H1 (cell line): ENCODE results near the gene ADAMTS17. TPM values are rescaled to one million over a fixed set of nuclear protein-coding genes. Genes with fewer than 3 reads are reported as not detected.

Experiments
- CTCF ChIA-PET: fragments of 300-600 bp; sonication (Branson Sonifier 250); formaldehyde crosslinking; loops from one replicate; lab custom pipeline; 2021; ENCODE audit not compliant: partially characterized antibody; lab: Charles Lee
- POLR2A ChIA-PET: fragments of 300-600 bp; sonication (Branson Sonifier 250); formaldehyde crosslinking; loops from one replicate; lab custom pipeline; 2021; ENCODE audit warnings: inconsistent platforms; ENCODE audit not compliant: partially characterized antibody; lab: Charles Lee
- DNase-seq, 2 experiments: peaks; one replicate each; pipeline versions ENCODE4 v3.0.0 to v3.0.0-alpha.2; 2010 to 2022; ENCODE audit warnings: low spot score in 2 of 2, low read depth in 1 of 2, mixed read lengths in 1 of 2
- FAIRE-seq: peaks from 2 replicates; lab custom pipeline; 2011; peaks lifted over from hg19 to GRCh38; lab: Jason Lieb, UNC
- H2AFZ ChIP-seq: 2 replicates; pipeline ENCODE4 v1.8.1; 2012; ENCODE audit warnings: low read length, inconsistent platforms
- H2AK5ac ChIP-seq: 2 replicates; pipeline ENCODE4 v1.6.1; 2013; ENCODE audit warnings: low read depth, low read length
- H2BK120ac ChIP-seq: replicated peaks from 2 replicates; pipeline ENCODE3; 2013; ENCODE audit warnings: low read depth, low read length, inconsistent platforms
- H2BK12ac ChIP-seq: 2 replicates; pipeline ENCODE4 v1.6.1; 2013; ENCODE audit warnings: low read depth, low read length
- H2BK15ac ChIP-seq: 2 replicates; pipeline ENCODE4 v1.6.1; 2013; ENCODE audit warnings: low read length
- H2BK20ac ChIP-seq: 2 replicates; pipeline ENCODE4 v1.6.1; 2013; ENCODE audit warnings: low read length
- H2BK5ac ChIP-seq: 2 replicates; pipeline ENCODE4 v1.6.1; 2013; ENCODE audit warnings: low read depth, low read length
- H3K14ac ChIP-seq: 2 replicates; pipeline ENCODE4 v1.6.1; 2013; ENCODE audit warnings: inconsistent platforms; ENCODE audit not compliant: insufficient read length
- H3K18ac ChIP-seq: 2 replicates; pipeline ENCODE4 v1.6.1; 2013; ENCODE audit warnings: low read length; ENCODE audit errors: extremely low read depth
- H3K23ac ChIP-seq: 2 replicates; pipeline ENCODE4 v1.6.1; 2013; ENCODE audit warnings: inconsistent platforms; ENCODE audit not compliant: insufficient read length
- H3K23me2 ChIP-seq: 2 replicates; pipeline ENCODE4 v1.6.1; 2013; ENCODE audit warnings: low read depth, low read length
- H3K27ac ChIP-seq: 2 replicates; pipeline ENCODE4 v1.6.1; 2011; ENCODE audit warnings: low read depth, low read length, inconsistent platforms
- H3K27me3 ChIP-seq, 4 experiments: replicated peaks in 1 of 4; 1 replicate in 1 of 4; 2 replicates in 3 of 4; pipeline versions ENCODE4 v1.6.1 to v1.8.1; 2011 to 2013; ENCODE audit warnings: low read length in 3 of 4, mild to moderate bottlenecking in 3 of 4, inconsistent platforms in 2 of 4, mixed read lengths in 2 of 4, moderate library complexity in 1 of 4; ENCODE audit not compliant: control insufficient read depth in 3 of 4, insufficient read depth in 3 of 4; ENCODE audit errors: extremely low read depth in 1 of 4
- H3K36me3 ChIP-seq, 4 experiments: 2 replicates each; pipeline versions ENCODE4 v1.6.1 to v1.8.1; 2011 to 2013; ENCODE audit warnings: mild to moderate bottlenecking in 4 of 4, low read length in 3 of 4, moderate library complexity in 2 of 4, control low read depth in 1 of 4, inconsistent platforms in 1 of 4; ENCODE audit not compliant: insufficient read depth in 4 of 4, control insufficient read depth in 2 of 4
- H3K4ac ChIP-seq: replicated peaks from 2 replicates; pipeline ENCODE3; 2013; ENCODE audit warnings: low read length, low read depth, mixed read lengths, inconsistent platforms; ENCODE audit not compliant: insufficient read length
- H3K4me1 ChIP-seq, 4 experiments: replicated peaks in 1 of 4; 1 replicate in 1 of 4; 2 replicates in 3 of 4; pipeline versions ENCODE4 v1.6.1 to v1.8.1; 2011 to 2013; ENCODE audit warnings: low read length in 3 of 4, inconsistent platforms in 2 of 4, mixed read lengths in 1 of 4; ENCODE audit not compliant: insufficient read depth in 4 of 4, control insufficient read depth in 3 of 4
- H3K4me2 ChIP-seq, 2 experiments: 2 replicates each; pipeline versions ENCODE4 v1.6.1 to v1.8.1; 2011 to 2013; ENCODE audit warnings: low read depth in 2 of 2, low read length in 2 of 2, control low read depth in 1 of 2, inconsistent platforms in 1 of 2, mild to moderate bottlenecking in 1 of 2; ENCODE audit not compliant: insufficient read depth in 1 of 2
- H3K4me3 ChIP-seq, 4 experiments: fragments of 200-600, 300-600 bp in 1 of 4; sonication (generic), shearing (Covaris generic), sonication (Bioruptor Twin) in 1 of 4; 2 replicates each; pipeline versions ENCODE4 v1.5.1 to v1.8.1; 2011 to 2016; ENCODE audit warnings: low read length in 4 of 4, low read depth in 3 of 4, control low read depth in 2 of 4, inconsistent platforms in 2 of 4, mild to moderate bottlenecking in 2 of 4, mixed read lengths in 1 of 4, moderate library complexity in 1 of 4; ENCODE audit not compliant: insufficient read depth in 2 of 4; ENCODE audit errors: extremely low read depth in 1 of 4
- H3K56ac ChIP-seq: replicated peaks from 2 replicates; pipeline ENCODE3; 2013; ENCODE audit warnings: low read depth, mild to moderate bottlenecking, mixed read lengths, low read length, inconsistent platforms; ENCODE audit not compliant: insufficient read length
- H3K79me1 ChIP-seq: 2 replicates; pipeline ENCODE4 v1.6.1; 2013; ENCODE audit warnings: low read depth, low read length, control low read depth
- H3K79me2 ChIP-seq, 2 experiments: 2 replicates each; pipeline versions ENCODE4 v1.6.1 to v1.8.1; 2012 to 2013; ENCODE audit warnings: low read length in 2 of 2, mild to moderate bottlenecking in 2 of 2, inconsistent platforms in 1 of 2; ENCODE audit not compliant: insufficient read depth in 2 of 2, control insufficient read depth in 1 of 2
- H3K9ac ChIP-seq, 4 experiments: replicated peaks in 1 of 4; 1 replicate in 1 of 4; 2 replicates in 3 of 4; pipeline versions ENCODE4 v1.6.1 to v1.8.1; 2011 to 2013; ENCODE audit warnings: low read depth in 3 of 4, low read length in 3 of 4, control low read depth in 2 of 4, mild to moderate bottlenecking in 2 of 4, moderate library complexity in 2 of 4, inconsistent platforms in 1 of 4; ENCODE audit errors: extremely low read depth in 1 of 4
- H3K9me3 ChIP-seq, 2 experiments: 2 replicates each; pipeline versions ENCODE4 v1.6.1 to v1.8.1; 2012 to 2013; ENCODE audit warnings: mild to moderate bottlenecking in 2 of 2, moderate library complexity in 2 of 2, control low read depth in 1 of 2, inconsistent platforms in 1 of 2, low read depth in 1 of 2, low read length in 1 of 2, mixed read lengths in 1 of 2; ENCODE audit not compliant: insufficient read depth in 2 of 2
- H4K20me1 ChIP-seq, 2 experiments: replicated peaks in 1 of 2; 2 replicates each; pipeline versions ENCODE3 to v1.8.1; 2011 to 2013; ENCODE audit warnings: inconsistent platforms in 2 of 2, low read length in 2 of 2, mild to moderate bottlenecking in 1 of 2; ENCODE audit not compliant: insufficient read depth in 2 of 2, control insufficient read depth in 1 of 2
- H4K5ac ChIP-seq: 2 replicates; pipeline ENCODE4 v1.6.1; 2013; ENCODE audit warnings: low read length, low read depth, mixed read lengths, inconsistent platforms; ENCODE audit not compliant: insufficient read length
- H4K8ac ChIP-seq: 2 replicates; pipeline ENCODE4 v1.8.0; 2013; ENCODE audit warnings: mild to moderate bottlenecking, moderate library complexity, low read length, inconsistent platforms; ENCODE audit not compliant: insufficient read depth; ENCODE audit errors: extremely low read depth
- H4K91ac ChIP-seq: replicated peaks from 2 replicates; pipeline ENCODE3; 2013; ENCODE audit warnings: low read length, mixed read lengths, inconsistent platforms; ENCODE audit not compliant: insufficient read length
- CBX5 ChIP-seq: fragments of 300-800, 300-1000 bp; sonication (generic); IDR thresholded peaks from 2 replicates; pipeline ENCODE4 v1.7.1; 2016; ENCODE audit warnings: antibody characterized with exemption, low read length, low read depth
- USF2 ChIP-seq: IDR thresholded peaks from 2 replicates; pipeline ENCODE4 v1.6.1; 2011; ENCODE audit warnings: low read length, improper control_type of control experiment
- WGBS, 2 experiments: shearing (Covaris generic) in 1 of 2; methylation state at CpG; one replicate each; pipeline versions ENCODE4 v1.1.6 to v1.1.7; 2013 to 2015; ENCODE audit warnings: low lambda C conversion rate in 2 of 2, mixed read lengths in 2 of 2, inconsistent platforms in 1 of 2, low coverage in 1 of 2, missing lambda C conversion rate in 1 of 2; ENCODE audit not compliant: insufficient replicate concordance in 2 of 2, insufficient coverage in 1 of 2, insufficient read length in 1 of 2; ENCODE audit errors: extremely low coverage in 1 of 2, missing lambda C conversion rate in 1 of 2; 5-methylcytosine and 5-hydroxymethylcytosine counted together
- polyA plus RNA-seq, 7 experiments: library from polyadenylated mRNA; depleted of rRNA in 3 of 7; stranded (reverse) in 5 of 7; unstranded in 2 of 7; fragments of >200 nt in 5 of 7; fragments of 200-250 nt in 2 of 7; gene quantifications; 1 replicate in 5 of 7; 2 replicates in 1 of 7; 4 replicates in 1 of 7; pipeline versions ENCODE4 v1.2.1 to v1.2.3, GENCODE V29; 2011 to 2013; ENCODE audit warnings: missing spikeins in 2 of 7, mixed read lengths in 2 of 7
- total RNA-seq: library from RNA; stranded (reverse); fragmentation: NEBNext Ultra II Directional; extraction: Animal tissue kit (Norgen Biotek cat#: 25700); gene quantifications from 2 replicates; pipeline ENCODE4 v1.2.1, GENCODE V29; 2021

Gene ADAMTS17
- total and polyA plus RNA-seq, 2 of the 8 experiments (the other 6 are each of a cell fraction or from before 2014, with no cell fraction given), result 0.51 to 1.7 TPM

- H3K27me3 ChIP-seq, result no peaks in the 10 kb centered on the region
- H3K23ac ChIP-seq, result no peak overlapping the region
- no peak overlapping the region for H3K4me2 ChIP-seq
- H3K4me3 ChIP-seq, result no peak overlapping the region
- H4K8ac ChIP-seq, result no peak overlapping the region
- no peak overlapping the region for H2BK120ac ChIP-seq
- no peaks in the 10 kb centered on the region for H3K23me2 ChIP-seq
- H3K36me3 ChIP-seq, result no peaks in the 10 kb centered on the region
- DNase-seq (no peak), FAIRE-seq (no peak)
- H2BK15ac ChIP-seq, result no peak overlapping the region
- no peak overlapping the region for H3K56ac ChIP-seq
- no peak overlapping the region for H4K91ac ChIP-seq
- H3K4ac ChIP-seq, result no peak overlapping the region
- H3K79me2 ChIP-seq, result no peaks in the 10 kb centered on the region
- no peak overlapping the region for H2BK12ac ChIP-seq
- no peak overlapping the region for H3K9ac ChIP-seq
- TF ChIP-seq CBX5, result no peak
- no peak for TF ChIP-seq USF2
- H2AK5ac ChIP-seq, result no peak overlapping the region
- CTCF ChIA-PET, result interaction anchor here (1.5 kb wide), 1 partner anchor 17 kb away, joined by 3 read pairs; no protein-coding TSS in a partner anchor
- no peaks in the 10 kb centered on the region for H4K20me1 ChIP-seq
- H3K4me1 ChIP-seq, result no peaks in the 10 kb centered on the region
- no peak overlapping the region for H2BK5ac ChIP-seq
- no peak overlapping the region for H3K14ac ChIP-seq
- no peak overlapping the region for H2AFZ ChIP-seq
- 93% methylated on average over 15 of the region's 15 CpGs; no CpG with 5 or more reads in 1 of the 2 experiments for WGBS, 2 experiments
- no peak overlapping the region for H3K18ac ChIP-seq
- no peaks in the 10 kb centered on the region for H3K9me3 ChIP-seq
- no peak overlapping the region for H4K5ac ChIP-seq
- H3K79me1 ChIP-seq, result no peaks in the 10 kb centered on the region
- H2BK20ac ChIP-seq, result no peak overlapping the region
- POLR2A ChIA-PET, result no interaction called here
- H3K27ac ChIP-seq, result no peak overlapping the region
Observed at GRCh38 chr15:100167884-100168375, 173.8 kb downstream of the ADAMTS17 start.
